Astrocyte of the cerebellum (primary cell): ENCODE data around the gene MSL2.
A peak's percentile ranks its signal among the peaks of the same experiment; 100 is the strongest.
"Not testable (repeated sequence)": the region's sequence is repeated elsewhere in the genome, so short reads cannot be mapped to it uniquely, and the experiment has no call there.

ENCODE experiments used
- DNase-seq: peaks from one replicate; pipeline ENCODE4 v3.0.0-alpha.2; 2011; ENCODE audit warnings: low read depth
- H3K4me3 ChIP-seq: 2 replicates; pipeline ENCODE4 v1.5.1; 2011; ENCODE audit warnings: mild to moderate bottlenecking, low read depth, low read length, moderate library complexity
- in situ Hi-C: cut with HindIII; loops from 2 replicates; pipeline ENCODE4 v1.10.0; 2017; ENCODE audit warnings: low sequenced_read_pairs
- TF ChIP-seq, protein P1 (sequence below): IDR thresholded peaks from 2 replicates; pipeline ENCODE4 v1.5.1; 2012; ENCODE audit warnings: low read length, low read depth, moderate library complexity, mild to moderate bottlenecking; ENCODE audit errors: missing control alignments

Gene MSL2

GRCh38 chr3:136146981-136147729 lies 49.0 kb downstream of the MSL2 start:
- in situ Hi-C loops, result no loop called here
- TF ChIP-seq, protein P1, sequence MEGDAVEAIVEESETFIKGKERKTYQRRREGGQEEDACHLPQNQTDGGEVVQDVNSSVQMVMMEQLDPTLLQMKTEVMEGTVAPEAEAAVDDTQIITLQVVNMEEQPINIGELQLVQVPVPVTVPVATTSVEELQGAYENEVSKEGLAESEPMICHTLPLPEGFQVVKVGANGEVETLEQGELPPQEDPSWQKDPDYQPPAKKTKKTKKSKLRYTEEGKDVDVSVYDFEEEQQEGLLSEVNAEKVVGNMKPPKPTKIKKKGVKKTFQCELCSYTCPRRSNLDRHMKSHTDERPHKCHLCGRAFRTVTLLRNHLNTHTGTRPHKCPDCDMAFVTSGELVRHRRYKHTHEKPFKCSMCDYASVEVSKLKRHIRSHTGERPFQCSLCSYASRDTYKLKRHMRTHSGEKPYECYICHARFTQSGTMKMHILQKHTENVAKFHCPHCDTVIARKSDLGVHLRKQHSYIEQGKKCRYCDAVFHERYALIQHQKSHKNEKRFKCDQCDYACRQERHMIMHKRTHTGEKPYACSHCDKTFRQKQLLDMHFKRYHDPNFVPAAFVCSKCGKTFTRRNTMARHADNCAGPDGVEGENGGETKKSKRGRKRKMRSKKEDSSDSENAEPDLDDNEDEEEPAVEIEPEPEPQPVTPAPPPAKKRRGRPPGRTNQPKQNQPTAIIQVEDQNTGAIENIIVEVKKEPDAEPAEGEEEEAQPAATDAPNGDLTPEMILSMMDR, result no peak

DNA sequence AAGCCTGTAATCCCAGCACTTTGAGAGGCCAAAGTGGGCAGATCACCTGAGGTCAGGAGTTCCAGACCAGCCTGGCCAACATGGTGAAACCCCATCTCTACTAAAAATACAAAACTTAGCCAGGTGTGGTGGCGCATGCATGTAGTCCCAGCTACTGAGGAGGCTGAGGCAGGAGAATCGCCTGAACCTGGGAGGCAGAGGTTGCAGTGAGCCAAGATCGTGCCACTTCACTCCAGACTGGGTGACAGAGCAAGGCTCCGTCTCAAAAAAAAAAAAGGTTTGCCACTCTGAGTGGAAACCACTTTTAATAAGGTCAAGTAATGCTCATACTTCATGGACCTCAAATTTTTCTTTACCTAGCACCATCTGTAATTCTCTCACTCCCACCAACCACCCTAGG lies 51.7 kb downstream of the MSL2 start:
- not testable (repeated sequence) for H3K4me3 ChIP-seq, DNase-seq
- in situ Hi-C loops, result loop anchor here (5.0 kb wide), 1 partner anchor 48 kb away; no protein-coding TSS in a partner anchor

More at GRCh38 chr3:136146981-136147729, 49.0 kb downstream of the MSL2 start:
- H3K4me3 ChIP-seq, result no peak overlapping the region
- DNase-seq, result no peak

DNA sequence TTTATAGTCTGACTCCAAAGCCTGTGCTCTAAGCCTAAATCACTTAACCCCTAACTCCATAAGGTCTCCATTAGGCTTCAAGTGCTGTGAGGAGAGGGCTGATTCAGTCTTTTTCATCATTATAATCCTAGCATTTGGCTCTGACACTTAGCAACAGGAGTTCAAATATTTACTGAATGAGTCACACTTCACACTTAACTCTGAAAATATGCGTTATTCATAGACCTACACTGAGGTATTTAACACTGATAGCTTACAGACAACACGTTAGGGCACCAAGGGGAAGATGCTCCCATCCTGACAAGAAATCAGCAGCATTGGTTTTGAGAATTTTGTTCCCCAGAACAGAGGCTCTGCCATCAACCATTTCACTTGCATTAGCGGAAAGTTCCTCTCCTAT lies 53.5 kb downstream of the MSL2 start:
- DNase-seq, result peak; percentile 75
- in situ Hi-C loops, result loop anchor here (5.0 kb wide), 1 partner anchor 50 kb away; no protein-coding TSS in a partner anchor

GRCh38 chr3:136141891-136142290 lies 54.2 kb downstream of the MSL2 start:
- H3K4me3 ChIP-seq, result no peak overlapping the region
- in situ Hi-C loops, result loop anchor here (5.0 kb wide), 1 partner anchor 50 kb away; no protein-coding TSS in a partner anchor
- TF ChIP-seq, protein P1, result no peak
- DNase-seq, result no peak

More for the DNA sequence above, 53.5 kb downstream of the MSL2 start:
- TF ChIP-seq, protein P1, result no peak
- H3K4me3 ChIP-seq, result no peak overlapping the region

DNA sequence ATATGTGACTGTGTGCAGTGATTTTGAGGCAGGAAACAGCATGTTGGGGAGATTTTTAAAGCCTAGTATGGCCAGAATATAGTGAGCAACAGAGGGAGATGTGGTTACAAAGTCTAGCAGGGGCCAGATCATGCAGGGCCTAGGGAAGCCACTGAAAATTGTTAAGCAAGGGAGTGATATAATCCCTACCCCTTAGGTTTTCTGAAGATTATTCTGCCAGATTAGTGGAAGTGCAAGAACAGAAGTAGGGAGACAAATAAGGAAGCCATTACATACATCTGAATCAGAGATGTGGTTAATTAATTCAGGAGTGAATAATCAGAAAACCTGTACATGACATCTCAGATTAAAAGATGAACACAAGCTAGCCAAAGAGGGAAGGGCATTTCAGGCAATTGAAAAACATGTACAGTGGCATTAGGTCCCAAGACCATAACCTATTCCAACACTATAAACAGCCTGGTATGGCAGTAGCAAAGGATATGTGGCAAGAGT lies 54.8 kb downstream of the MSL2 start:
- DNase-seq, result no peak
- no peak overlapping the region for H3K4me3 ChIP-seq
- in situ Hi-C loops, result loop anchor here (5.0 kb wide), 1 partner anchor 51 kb away; no protein-coding TSS in a partner anchor
- TF ChIP-seq, protein P1, result no peak

DNA sequence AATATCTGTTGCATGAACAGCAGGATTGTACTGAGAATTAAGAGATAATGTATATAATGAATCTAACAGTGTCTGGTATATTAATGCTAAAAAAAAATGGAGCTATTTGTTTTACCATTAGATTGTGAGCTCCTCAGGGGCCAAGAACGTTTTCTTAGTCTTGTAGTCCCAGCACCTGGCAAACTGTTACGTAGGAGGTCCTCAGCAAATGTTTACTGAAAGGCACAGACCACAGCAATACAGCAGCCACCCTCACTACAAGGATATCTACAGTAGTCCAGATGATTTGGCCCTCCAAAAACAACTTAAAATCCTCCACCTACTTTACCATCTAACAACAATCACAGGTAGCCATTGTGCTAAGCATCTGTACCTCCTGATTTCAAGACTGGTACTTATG lies 59.7 kb downstream of the MSL2 start:
- no peak for DNase-seq
- in situ Hi-C loops, result no loop called here
- H3K4me3 ChIP-seq, result no peak overlapping the region
- TF ChIP-seq, protein P1, result no peak
